H1 (cell line): ENCODE data around the gene SAP30L. TPM values are rescaled to one million over a fixed set of nuclear protein-coding genes. Genes with fewer than 3 reads are reported as not detected.

Experiments used
- EGR1 ChIP-seq: IDR thresholded peaks from 2 replicates; pipeline ENCODE4 v1.6.1; 2011; ENCODE audit warnings: low read depth, low read length, borderline replicate concordance
- polyA plus RNA-seq, 7 experiments: library from polyadenylated mRNA; depleted of rRNA in 3 of 7; stranded (reverse) in 5 of 7; unstranded in 2 of 7; fragments of >200 nt in 5 of 7; fragments of 200-250 nt in 2 of 7; gene quantifications; 1 replicate in 5 of 7; 2 replicates in 1 of 7; 4 replicates in 1 of 7; pipeline versions ENCODE4 v1.2.1 to v1.2.3, GENCODE V29; 2011 to 2013; ENCODE audit warnings: missing spikeins in 2 of 7, mixed read lengths in 2 of 7
- total RNA-seq: library from RNA; stranded (reverse); fragmentation: NEBNext Ultra II Directional; extraction: Animal tissue kit (Norgen Biotek cat#: 25700); gene quantifications from 2 replicates; pipeline ENCODE4 v1.2.1, GENCODE V29; 2021

The SAP30L gene
- total and polyA plus RNA-seq, 2 of the 8 experiments (the other 6 are each of a cell fraction or from before 2014, with no cell fraction given) = 12.2 to 31.5 TPM

GRCh38 chr5:154474396-154475334, 28.9 kb downstream of the SAP30L start (continued):
- no peak for TF ChIP-seq EGR1
